ENCODE data around the gene ACTN4.

DNA sequence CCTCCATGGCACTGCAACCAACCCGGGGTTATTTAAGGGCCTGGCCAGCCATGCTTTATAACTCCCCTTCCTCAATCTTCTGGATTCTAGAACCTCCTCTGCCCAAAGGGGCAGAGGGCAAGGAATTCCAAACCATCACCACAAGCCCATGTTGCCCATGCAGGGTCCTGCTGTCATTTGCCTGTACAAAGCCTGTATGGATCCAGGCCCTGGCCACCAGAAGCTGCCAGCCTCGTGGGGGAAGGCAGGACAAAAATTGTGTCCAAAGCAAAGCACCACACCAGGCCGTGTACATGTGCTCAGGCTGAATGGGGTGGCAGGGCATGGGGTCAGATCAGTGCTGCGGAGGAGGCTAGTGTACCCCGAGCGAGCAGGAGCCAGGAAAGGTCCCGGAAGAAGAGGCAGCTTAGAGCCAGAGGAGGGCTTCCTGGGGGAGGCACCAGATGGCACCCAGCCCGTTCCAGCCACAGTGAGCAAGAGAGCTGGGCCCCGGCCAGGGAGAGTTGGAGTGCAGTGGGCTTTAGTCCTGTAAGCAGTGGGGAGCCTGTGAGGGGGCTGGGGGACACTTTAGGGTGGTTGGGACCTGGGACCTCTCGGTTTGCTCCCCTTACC lies 61.1 kb downstream of the ACTN4 start:
- TF ChIP-seq CTCF (IDR thresholded peaks at IDR 0.05): no peak
- TF ChIP-seq POLR2A (IDR thresholded peaks at IDR 0.05): no peak
